Caco-2 (cell line): ENCODE measurements around the gene JUN. TPM values are rescaled to one million over a fixed set of nuclear protein-coding genes. Genes with fewer than 3 reads are reported as not detected.

ENCODE experiments used
- BruUV-seq: library from RNA; stranded (reverse); fragments of 400-500 nt; replicated peaks from 2 replicates; lab custom pipeline; 2021; lab: Mats Ljungman, UMichigan
- CTCF ChIA-PET: fragments of 300-600 bp; sonication (Branson Sonifier 250); formaldehyde crosslinking; loops from one replicate; lab custom pipeline; 2022; ENCODE audit warnings: antibody characterized with exemption; lab: Charles Lee
- POLR2A ChIA-PET: fragments of 300-600 bp; sonication (Branson Sonifier 250); formaldehyde crosslinking; loops from one replicate; lab custom pipeline; 2022; ENCODE audit warnings: antibody characterized with exemption; lab: Charles Lee
- DNase-seq, 2 experiments: peaks; one replicate each; pipeline versions ENCODE4 v3.0.0 to v3.0.0-alpha.2; 2020 to 2022
- H3K27me3 ChIP-seq: replicated peaks from 2 replicates; pipeline ENCODE4 v1.6.0; 2011; ENCODE audit warnings: low read length; ENCODE audit not compliant: control insufficient read depth, insufficient read depth
- H3K36me3 ChIP-seq: 2 replicates; pipeline ENCODE4 v1.5.1; 2011; ENCODE audit warnings: low read length; ENCODE audit not compliant: control insufficient read depth, insufficient read depth
- H3K4me1 ChIP-seq: fragments of 250-450 bp; sonication (Bioruptor Pico); 2 replicates; pipeline ENCODE4 v1.5.1; 2020; ENCODE audit warnings: mild to moderate bottlenecking
- H3K4me3 ChIP-seq: 2 replicates; pipeline ENCODE4 v1.5.1; 2011; ENCODE audit warnings: low read depth, mild to moderate bottlenecking, control low read depth, low read length
- H3K9me3 ChIP-seq: fragments of 250-450 bp; sonication (Bioruptor Pico); 2 replicates; pipeline ENCODE4 v1.5.1; 2020; ENCODE audit warnings: mild to moderate bottlenecking, moderate library complexity
- H3K27ac Mint-ChIP-seq: one replicate; pipeline ENCODE4 v1.8.0; 2022; ENCODE audit warnings: mixed read lengths; ENCODE audit not compliant: unreplicated experiment
- H3K27me3 Mint-ChIP-seq: one replicate; pipeline ENCODE4 v1.8.0; 2022; ENCODE audit warnings: mixed read lengths; ENCODE audit not compliant: insufficient read depth, unreplicated experiment
- H3K36me3 Mint-ChIP-seq: one replicate; pipeline ENCODE4 v1.8.0; 2022; ENCODE audit warnings: mild to moderate bottlenecking, mixed read lengths; ENCODE audit not compliant: insufficient read depth, unreplicated experiment
- H3K4me1 Mint-ChIP-seq: one replicate; pipeline ENCODE4 v1.8.0; 2022; ENCODE audit warnings: low read depth, mixed read lengths; ENCODE audit not compliant: unreplicated experiment
- H3K4me3 Mint-ChIP-seq: one replicate; pipeline ENCODE4 v1.8.0; 2022; ENCODE audit warnings: mild to moderate bottlenecking, moderate library complexity, mixed read lengths; ENCODE audit not compliant: unreplicated experiment
- H3K9me3 Mint-ChIP-seq: one replicate; pipeline ENCODE4 v1.8.0; 2022; ENCODE audit warnings: mixed read lengths; ENCODE audit not compliant: unreplicated experiment
- intact Hi-C: fragments of 100-400 bp; cut with micrococcal nuclease; formaldehyde crosslinking; loops from one replicate; pipeline ENCODE4 v1.10.0; 2022; ENCODE audit not compliant: unreplicated experiment
- total RNA-seq: library from RNA; stranded (reverse); gene quantifications from 2 replicates; pipeline ENCODE4 v1.2.3, GENCODE V29; 2022
- TF ChIP-seq, protein P1 (sequence below), 2 experiments: fragments of 200-600 bp in 1 of 2; IDR thresholded peaks; 1 replicate in 1 of 2; 2 replicates in 1 of 2; pipeline versions ENCODE4 v1.5.1 to v1.8.0; 2011 to 2022; ENCODE audit warnings: antibody characterized with exemption in 1 of 2, control low read depth in 1 of 2, inconsistent platforms in 1 of 2, low read depth in 1 of 2, low read length in 1 of 2, mild to moderate bottlenecking in 1 of 2, moderate library complexity in 1 of 2; ENCODE audit not compliant: insufficient read depth in 1 of 2, severe bottlenecking in 1 of 2, unreplicated experiment in 1 of 2

The JUN gene
- total RNA-seq, 1 experiment from 2014 or later, result 25.7 TPM

- H3K4me1 ChIP-seq, result peaks cover 22% of the 10 kb centered on the region
- ChIA-PET CTCF (interaction anchor here (0.6 to 0.8 kb wide), 2 partner anchors 42 to 103 kb away, joined by 3 to 6 read pairs; no protein-coding TSS in a partner anchor), POLR2A (interaction anchor here (0.6 to 1.0 kb wide), 2 partner anchors 32 to 42 kb away, joined by 6 read pairs; partner anchors contain the start of gene JUN)
- H3K4me3 ChIP-seq, result peak overlapping the region; percentile 55
- H3K27me3 ChIP-seq, result no peaks in the 10 kb centered on the region
- Mint-ChIP-seq H3K4me1 (peaks cover 7% of the 10 kb centered on the region), H3K27me3 (no peaks in the 10 kb centered on the region), H3K36me3 (peaks cover 13% of the 10 kb centered on the region), H3K27ac (peak overlapping the region; percentile 73), H3K9me3 (peaks cover 9% of the 10 kb centered on the region), H3K4me3 (peak overlapping the region; percentile 77)
- TSS peak; percentile 77 for BruUV-seq
- intact Hi-C loops, result loop anchor here (1.0 to 5.0 kb wide), 5 partner anchors 31 to 88 kb away; partner anchors contain the start of gene JUN
- DNase-seq, result peak; percentile 46 to 59
- TF ChIP-seq, protein P1, sequence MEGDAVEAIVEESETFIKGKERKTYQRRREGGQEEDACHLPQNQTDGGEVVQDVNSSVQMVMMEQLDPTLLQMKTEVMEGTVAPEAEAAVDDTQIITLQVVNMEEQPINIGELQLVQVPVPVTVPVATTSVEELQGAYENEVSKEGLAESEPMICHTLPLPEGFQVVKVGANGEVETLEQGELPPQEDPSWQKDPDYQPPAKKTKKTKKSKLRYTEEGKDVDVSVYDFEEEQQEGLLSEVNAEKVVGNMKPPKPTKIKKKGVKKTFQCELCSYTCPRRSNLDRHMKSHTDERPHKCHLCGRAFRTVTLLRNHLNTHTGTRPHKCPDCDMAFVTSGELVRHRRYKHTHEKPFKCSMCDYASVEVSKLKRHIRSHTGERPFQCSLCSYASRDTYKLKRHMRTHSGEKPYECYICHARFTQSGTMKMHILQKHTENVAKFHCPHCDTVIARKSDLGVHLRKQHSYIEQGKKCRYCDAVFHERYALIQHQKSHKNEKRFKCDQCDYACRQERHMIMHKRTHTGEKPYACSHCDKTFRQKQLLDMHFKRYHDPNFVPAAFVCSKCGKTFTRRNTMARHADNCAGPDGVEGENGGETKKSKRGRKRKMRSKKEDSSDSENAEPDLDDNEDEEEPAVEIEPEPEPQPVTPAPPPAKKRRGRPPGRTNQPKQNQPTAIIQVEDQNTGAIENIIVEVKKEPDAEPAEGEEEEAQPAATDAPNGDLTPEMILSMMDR (IDR thresholded peaks at IDR 0.05; ENCODE audit: insufficient read depth in 1 of 2, low read depth in 1 of 2, low read length in 1 of 2, severe bottlenecking in 1 of 2, unreplicated experiment in 1 of 2), result no peak
- H3K9me3 ChIP-seq, result no peaks in the 10 kb centered on the region
- no peaks in the 10 kb centered on the region for H3K36me3 ChIP-seq
Observed at GRCh38 chr1:58815686-58816071, 31.8 kb upstream of the JUN start.

- no TSS peak for BruUV-seq
- no peaks in the 10 kb centered on the region for H3K27me3 Mint-ChIP-seq
- POLR2A ChIA-PET, result no interaction called here
Observed at GRCh38 chr1:58815069-58815685, 31.3 kb upstream of the JUN start.

More at GRCh38 chr1:58815069-58815685, 31.3 kb upstream of the JUN start:
- CTCF ChIA-PET, result interaction anchor here (0.9 kb wide), 1 partner anchor 944 kb away, joined by 3 read pairs; no protein-coding TSS in a partner anchor
- Histone ChIP-seq H3K4me1 (peaks cover 22% of the 10 kb centered on the region), H3K36me3 (no peaks in the 10 kb centered on the region), H3K9me3 (no peaks in the 10 kb centered on the region), H3K27me3 (no peaks in the 10 kb centered on the region), H3K4me3 (peak overlapping the region; percentile 55)
- Mint-ChIP-seq H3K9me3 (peaks cover 9% of the 10 kb centered on the region), H3K4me3 (peak overlapping the region; percentile 77), H3K27ac (peak overlapping the region; percentile 73), H3K4me1 (peaks cover 7% of the 10 kb centered on the region), H3K36me3 (peaks cover 13% of the 10 kb centered on the region)
- peak; percentile 85 to 87 for DNase-seq
- TF ChIP-seq, protein P1 (IDR thresholded peaks at IDR 0.05; ENCODE audit: insufficient read depth in 1 of 2, low read depth in 1 of 2, low read length in 1 of 2, severe bottlenecking in 1 of 2, unreplicated experiment in 1 of 2), result no peak
- intact Hi-C loops, result loop anchor here (1.0 to 5.0 kb wide), 5 partner anchors 31 to 88 kb away; partner anchors contain the start of gene JUN
